PC-9 (cell line): Measurements from ENCODE around the gene NUDT3.

ENCODE experiments used
- EZH2 ChIP-seq: fragments of 200-600 bp; sonication (generic); IDR thresholded peaks from 2 replicates; pipeline ENCODE4 v1.8.0; 2017; ENCODE audit warnings: antibody characterized with exemption, low read depth
- TF ChIP-seq, protein P1 (sequence below): fragments of 200-600 bp; sonication (generic); conservative IDR thresholded peaks from 2 replicates; pipeline ENCODE4 v1.6.1; 2017; ENCODE audit warnings: mixed run types, antibody characterized with exemption, mild to moderate bottlenecking, moderate library complexity

DNA sequence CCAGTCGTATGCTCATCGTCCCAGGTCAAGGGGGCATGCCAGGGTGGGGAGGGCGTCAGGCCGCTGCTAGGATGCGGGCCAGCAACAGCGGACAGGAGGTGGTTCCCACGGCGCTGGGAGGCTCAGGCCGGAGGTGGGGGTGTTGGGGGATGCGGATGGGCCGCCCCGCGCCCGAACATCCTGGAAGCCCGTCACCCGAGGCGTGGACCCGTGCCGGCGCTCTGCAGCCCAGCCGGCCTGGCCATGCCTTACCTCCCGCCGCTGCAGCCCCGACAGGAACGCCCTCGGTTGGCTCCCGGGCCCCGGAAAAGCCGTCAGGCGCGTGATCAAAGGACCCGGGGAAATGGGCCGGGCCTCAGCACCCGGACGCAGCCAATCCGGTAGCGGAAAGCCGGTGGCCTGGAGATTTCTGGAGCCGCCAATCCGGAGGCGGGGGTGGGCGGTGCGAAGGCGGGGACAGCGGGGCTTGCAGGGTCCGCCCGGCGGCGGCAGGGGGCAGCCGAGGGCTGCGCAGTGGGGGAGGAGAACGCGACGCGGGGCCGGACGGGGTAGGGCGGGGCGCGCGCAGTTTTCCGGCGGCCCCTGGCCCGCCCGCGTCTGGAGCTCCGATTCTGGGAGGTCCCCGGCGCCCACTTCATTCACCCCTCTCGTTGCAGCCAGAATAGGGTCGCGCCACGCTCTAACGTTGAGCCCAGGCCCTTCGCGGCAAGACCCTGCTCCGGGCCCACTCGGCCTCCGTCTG is 143.6 kb downstream of the NUDT3 start, which contains the start of gene SMIM29:
- TF ChIP-seq, protein P1, sequence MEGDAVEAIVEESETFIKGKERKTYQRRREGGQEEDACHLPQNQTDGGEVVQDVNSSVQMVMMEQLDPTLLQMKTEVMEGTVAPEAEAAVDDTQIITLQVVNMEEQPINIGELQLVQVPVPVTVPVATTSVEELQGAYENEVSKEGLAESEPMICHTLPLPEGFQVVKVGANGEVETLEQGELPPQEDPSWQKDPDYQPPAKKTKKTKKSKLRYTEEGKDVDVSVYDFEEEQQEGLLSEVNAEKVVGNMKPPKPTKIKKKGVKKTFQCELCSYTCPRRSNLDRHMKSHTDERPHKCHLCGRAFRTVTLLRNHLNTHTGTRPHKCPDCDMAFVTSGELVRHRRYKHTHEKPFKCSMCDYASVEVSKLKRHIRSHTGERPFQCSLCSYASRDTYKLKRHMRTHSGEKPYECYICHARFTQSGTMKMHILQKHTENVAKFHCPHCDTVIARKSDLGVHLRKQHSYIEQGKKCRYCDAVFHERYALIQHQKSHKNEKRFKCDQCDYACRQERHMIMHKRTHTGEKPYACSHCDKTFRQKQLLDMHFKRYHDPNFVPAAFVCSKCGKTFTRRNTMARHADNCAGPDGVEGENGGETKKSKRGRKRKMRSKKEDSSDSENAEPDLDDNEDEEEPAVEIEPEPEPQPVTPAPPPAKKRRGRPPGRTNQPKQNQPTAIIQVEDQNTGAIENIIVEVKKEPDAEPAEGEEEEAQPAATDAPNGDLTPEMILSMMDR = peak; percentile 87
- no peak for TF ChIP-seq EZH2
